NCI-H1436 (cell line): Measurements from ENCODE around the gene KRT72.
"Not testable (repeated sequence)": the region's sequence is repeated elsewhere in the genome, so short reads cannot be mapped to it uniquely, and the experiment has no call there.

ENCODE experiments used
- DNase-seq: peaks from one replicate; lab custom pipeline; 2025; lab: John Stamatoyannopoulos, UW

The KRT72 gene

DNA sequence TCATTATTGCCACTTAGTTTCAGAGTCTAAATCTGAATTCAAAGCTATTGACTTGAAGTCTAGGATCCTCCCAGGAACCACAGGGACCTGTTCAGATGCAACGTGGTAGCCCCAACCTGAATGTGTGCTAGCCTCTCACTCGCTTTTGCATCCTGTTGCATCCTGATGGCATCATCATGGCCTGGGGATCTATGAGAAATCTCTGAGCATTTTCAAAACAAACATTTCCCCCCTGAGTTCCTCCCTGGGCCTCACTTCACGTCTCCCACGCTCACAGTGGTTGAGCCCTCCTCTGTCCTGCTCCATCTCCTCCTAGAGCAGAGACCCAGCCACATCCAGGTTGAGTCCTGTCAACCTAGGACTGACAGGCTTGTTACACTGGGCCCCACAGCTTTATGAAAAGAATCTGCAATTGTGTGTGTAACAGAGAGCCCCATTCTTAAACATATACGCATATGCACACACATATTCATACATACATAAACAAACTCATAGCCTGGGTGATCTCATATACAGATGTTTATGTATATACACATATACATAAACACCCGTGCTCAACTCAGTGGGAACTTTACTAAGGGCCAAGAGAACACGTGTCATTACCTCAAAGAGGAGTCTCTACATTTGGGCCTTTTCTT lies 5.4 kb upstream of the KRT72 start:
- no peak for DNase-seq

DNA sequence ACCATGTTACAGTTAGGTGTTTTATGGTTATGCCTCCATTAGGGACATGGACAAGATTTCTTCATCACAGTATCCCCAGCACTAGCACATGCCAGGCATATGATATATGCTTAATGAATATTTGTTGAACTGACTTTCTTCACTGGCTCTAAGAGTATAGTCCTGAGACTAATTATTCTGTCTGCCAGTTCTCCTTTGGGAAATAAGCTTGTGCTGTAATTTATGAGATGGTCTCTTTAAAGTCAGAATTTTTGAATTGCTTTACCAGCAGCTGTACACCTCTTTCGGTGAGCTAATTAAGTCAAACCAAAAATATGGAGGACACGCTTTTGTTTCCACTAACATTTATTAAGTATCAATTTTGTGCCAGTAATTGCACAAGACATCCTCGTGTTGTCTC lies 4.8 kb upstream of the KRT72 start:
- DNase-seq, result no peak

DNA sequence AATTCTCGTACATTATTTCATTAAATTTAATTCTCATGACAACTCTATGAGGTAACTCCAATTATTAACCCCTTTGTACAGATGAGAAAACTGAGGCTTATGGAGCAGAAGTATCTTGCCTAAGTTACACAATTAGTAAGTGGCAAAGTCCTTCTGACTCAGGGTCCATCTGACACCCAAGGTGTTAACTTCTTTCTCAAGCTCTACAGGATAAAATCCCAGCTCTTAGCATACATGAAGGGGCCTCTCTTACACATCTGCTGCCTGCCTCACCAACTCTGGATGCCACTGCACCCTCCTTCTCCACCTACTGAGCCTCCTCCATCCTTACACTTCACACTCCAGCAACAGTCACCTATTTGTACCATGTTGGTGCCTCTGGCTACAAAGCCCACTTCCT lies 4.3 kb upstream of the KRT72 start:
- DNase-seq, result no peak

DNA sequence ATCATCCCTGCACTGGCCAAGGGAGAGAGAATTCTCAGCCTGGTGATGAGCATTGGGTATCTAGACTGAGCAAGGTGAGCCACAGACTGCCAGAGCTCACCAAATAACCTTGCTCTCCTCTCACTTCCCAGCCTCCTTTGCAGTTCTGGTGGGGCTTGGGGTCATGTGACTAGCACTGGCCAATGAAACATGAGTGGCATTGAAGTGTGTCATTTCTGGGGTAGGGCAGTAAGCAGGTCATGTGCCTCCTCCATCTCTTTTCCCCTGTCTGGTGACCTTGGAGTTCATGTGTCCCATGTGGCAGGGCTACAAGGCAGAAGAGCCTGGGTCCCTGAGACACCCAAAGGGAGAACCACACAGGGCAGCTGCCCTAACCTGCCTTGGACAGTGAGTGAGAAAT lies 3.6 kb upstream of the KRT72 start:
- DNase-seq, result no peak

DNA sequence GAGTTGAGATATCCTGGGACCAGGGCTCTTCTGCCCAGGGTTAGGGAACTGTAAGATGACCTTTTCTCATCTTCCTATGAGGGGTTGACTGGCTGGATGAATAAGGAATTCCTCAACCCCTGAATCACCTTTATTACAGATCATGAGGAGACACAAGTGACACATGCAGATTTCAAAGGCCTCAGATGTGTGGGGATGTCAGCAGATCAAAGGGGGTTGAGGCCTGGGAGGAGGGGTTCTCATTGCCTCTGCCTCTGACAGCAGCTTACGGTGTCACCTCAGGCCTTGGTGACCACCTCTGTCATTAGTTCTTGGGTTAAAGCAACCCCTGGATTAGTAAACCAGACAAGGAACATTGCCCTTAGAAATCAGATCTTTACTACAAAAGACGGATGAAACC lies 2.1 kb upstream of the KRT72 start:
- DNase-seq, result no peak

DNA sequence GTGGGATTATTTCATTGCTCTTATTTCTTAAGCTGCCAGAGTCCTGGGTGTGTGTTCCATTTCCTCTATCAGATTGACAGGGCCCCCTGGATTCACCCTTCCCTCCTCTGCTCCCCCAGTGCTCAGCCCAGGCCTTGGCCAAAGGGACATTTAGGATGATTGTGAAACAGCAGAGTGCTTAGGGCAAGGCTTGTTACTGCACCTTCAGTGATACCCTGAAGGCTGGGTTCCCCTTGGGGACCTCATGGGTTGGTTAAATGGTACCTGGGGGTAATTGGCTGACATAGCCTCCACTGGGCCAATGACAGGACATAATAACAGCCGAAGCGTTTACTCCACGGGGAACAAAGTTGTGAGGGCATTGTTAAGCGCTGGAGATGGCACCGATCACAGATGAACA lies 1.3 kb upstream of the KRT72 start:
- no peak for DNase-seq

DNA sequence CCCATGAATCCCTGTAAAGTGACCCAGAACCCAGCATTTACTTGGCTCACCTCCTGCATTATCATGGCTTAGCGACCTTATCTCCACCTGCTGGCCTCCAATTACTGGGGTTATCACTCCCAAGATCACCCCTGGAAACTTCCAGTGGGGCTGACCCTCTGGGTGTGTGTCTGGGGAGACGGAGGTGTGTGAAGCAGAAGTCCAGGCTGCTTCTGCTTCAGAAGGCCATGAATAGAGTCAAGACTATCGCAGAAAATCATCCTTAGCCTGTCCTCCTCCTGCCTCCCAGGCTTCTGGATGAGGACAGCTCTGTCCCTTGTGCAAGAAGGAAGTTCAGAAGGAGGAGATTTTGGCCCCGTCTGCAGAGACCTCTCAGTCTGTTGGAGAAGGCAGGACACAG lies 408 bp upstream of the KRT72 start:
- DNase-seq, result no peak

DNA sequence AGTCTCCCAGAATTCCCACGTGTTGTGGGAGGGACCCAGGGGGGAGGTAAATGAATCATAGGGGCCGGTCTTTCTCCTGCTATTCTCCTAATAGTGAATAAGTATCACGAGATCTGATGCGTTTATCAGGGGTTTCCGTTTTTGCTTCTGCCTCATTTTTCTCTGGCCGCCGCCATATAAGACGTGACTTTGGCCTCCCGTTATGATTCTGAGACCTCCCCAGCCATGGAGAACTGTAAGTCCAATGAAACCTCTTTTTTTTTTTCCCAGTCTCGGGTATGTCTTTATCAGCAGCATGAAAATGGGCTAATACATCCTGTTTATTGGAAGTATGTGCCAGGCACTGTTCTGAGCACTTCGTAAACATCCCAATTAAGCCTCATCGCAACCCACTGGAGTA lies 788 bp downstream of the KRT72 start:
- DNase-seq, result no peak

DNA sequence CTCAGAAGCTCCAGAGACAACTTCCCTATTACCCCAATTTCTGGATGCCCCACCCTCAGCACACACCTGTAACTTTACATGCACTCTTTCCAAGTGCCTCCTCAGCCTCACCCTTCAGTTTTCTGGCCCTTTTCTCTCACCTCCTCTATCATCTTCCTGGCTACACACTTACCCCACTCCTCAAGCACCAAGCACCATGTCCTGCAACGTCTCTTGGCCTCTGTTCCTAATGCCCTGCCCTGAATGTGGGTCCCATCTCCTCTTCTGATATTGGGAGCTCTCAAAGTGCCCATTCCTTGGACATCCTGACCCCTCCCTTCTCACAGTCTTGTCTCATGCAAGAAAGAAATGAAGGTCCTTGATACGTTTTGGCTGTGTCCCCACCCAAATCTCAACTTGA lies 1.2 kb downstream of the KRT72 start:
- DNase-seq, result no peak

DNA sequence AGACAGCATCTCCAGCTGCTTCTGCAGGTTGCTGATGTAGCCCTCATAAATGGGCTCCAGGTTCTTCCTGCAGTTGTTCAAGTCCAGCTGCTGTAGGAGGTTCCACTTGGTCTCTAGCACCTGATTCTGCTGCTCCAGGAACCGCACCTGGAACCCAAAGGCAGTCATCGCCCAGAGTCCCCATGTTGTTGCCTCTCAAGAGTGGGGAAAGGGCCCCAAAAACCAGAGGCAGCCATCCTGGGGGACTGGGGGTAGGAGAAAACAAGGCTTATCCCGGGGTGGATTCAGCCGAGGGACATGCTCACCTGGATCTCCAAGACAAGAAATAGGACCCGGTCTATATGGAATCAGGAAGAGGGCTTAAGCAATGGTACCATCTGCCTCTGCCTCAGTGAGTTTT lies 2.3 kb downstream of the KRT72 start:
- DNase-seq, result no peak

DNA sequence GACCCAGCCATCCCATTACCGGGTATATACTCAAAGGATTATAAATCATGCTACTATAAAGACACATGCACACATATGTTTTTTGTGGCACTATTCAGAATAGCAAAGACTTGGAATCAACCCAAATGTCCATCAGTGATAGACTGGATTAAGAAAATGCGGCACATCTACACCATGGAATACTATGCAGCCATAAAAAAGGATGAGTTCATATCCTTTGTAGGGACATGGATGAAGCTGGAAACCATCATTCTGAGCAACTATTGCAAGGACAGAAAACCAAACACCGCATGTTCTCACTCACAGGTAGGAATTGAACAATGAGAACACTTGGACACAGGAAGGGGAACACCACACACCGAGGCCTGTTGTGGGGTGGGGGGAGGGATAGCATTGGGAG lies 7.0 kb downstream of the KRT72 start:
- not testable (repeated sequence) for DNase-seq

DNA sequence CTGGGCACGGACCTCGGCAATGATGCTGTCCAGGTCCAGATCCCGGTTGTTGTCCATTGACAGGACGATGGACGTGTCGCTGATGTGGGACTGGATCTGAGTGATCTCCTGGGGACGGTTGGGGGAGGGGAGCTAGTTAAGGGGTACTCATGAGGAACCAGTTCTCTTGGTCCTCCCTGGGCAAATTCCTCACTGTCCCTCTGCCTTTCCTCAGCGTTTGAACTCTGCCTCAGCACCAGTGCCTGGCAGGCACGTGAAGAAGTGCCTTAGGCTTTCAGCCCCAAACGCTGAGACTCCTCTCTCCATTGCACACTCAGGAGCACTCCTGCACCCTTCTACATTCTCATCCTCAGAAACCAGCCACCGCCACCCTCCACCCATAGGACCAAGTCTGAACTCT lies 9.7 kb downstream of the KRT72 start:
- no peak for DNase-seq

DNA sequence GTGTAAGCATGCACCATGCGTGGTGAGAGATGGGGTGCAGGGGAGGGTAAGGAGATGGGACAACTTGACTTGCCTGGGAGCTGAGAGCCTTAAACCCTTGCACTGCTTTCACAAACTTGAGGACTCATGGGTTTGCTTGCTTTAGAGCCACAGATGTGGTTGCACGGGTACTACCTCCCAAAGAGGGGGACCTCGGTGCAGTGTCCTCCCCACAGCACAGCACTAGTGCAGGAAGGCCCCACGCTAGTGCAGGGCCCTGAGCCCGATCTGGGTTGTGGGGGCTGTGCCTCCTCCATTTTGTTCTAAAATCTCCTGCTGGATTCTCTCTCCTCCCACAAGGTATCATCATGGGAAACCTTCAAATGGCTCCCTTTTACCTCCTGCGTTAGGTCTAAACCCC lies 11.2 kb downstream of the KRT72 start:
- no peak for DNase-seq

DNA sequence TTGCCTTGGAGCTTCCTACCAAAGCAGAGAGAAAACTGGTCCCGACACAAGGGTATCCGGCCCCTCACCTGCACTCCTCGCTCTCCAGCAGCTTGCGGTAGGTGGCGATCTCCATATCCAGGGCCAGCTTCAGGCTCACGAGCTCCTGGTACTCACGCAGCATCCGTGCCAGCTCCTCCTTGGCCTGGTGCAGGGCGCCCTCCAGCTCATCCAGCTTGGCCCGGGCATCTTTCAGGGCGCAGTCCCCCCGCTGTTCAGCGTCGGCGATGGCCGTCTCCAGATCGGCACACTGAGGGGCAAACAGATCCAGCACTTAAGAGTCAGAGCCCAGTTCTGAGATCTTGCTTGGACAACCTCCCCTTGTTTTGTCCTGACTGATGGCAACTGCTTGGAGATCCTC lies 13.7 kb downstream of the KRT72 start:
- DNase-seq, result no peak

DNA sequence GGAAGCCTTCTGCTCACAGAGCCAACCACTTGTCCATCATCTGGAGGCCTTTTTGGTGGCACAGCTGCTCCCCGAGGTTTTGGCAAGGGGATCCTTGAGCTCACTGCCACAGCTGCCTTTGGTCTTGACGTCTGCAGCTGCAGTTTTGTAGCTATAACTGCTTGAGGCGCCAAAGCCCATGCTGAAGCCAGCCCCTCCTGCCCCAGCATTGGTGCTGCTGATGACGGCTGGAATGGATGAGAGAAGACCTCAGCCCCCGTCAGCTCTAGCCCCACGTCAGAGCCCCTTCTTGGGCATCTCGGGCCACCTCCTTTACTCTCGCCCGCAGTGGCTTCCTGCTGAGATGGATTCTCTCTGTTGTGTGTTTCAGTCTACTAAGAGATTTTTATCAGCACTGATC lies 15.3 kb downstream of the KRT72 start:
- no peak for DNase-seq

DNA sequence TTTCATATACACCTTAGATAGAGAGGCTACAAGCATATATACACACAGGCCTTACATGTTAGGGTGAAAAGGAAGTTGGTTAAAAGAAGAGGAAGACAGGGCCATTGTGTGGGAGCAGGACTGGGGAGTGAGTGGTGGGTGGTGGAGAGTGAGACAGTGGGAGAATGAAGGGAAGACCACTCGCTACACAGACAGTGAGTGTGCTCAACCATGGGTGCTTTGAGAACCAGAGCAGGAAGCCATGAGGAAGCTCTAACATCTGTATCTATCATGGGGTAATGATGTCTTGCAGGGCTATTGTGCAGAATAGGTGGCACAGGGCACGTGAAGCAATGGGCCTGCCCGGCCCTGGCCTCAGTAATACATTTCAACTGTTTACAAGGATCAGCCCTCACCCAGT lies 16.2 kb downstream of the KRT72 start:
- DNase-seq, result no peak

DNA sequence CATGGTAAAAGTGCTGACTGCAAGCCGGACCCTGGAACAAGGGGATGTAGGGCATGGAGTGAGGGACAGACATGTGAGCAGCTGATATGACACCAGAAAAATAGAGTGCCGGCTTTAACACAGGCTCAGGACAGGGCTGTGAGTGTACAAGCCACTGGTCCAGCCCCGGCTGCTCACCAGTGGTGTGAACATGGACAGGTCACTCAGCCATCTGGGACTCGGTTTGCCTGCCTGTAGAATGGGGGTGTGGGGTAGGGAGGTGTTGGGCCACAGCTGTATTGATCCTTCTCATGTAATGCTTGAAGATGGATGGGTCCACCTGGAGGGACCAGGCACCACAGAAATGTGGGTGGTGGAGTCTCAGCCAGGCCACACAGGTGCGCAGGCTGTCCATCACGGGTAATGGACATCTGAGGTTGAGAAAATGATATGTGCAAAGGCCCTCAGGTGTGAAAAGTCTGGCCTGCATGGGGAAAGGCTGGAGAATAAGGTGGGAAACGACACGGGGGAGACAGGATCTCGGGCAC lies 17.0 kb downstream of the KRT72 start:
- no peak for DNase-seq

DNA sequence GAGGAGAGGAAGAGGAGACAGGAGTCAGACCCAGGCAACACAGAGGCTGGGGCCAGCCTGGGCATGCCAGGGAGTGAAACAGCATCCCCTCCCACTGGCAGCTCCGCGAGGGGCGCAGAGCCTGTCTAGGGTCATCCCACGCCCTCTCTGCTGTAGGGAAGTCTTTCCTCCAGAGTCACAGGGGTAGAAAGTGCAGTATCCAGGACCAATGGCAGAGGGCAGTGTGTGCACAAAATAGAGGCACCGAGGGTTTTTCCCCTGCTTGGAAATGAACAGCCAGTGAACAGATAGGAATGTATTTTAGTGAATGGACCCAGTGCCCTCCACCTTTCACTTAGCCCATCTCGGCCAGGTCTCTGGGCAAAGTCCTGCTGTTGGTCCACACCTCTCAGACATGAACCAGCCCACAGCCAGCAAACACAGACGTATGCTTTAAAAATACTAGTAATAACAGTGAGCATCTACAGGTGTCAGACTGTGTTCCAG lies 18.2 kb downstream of the KRT72 start:
- peak; percentile 68 for DNase-seq

DNA sequence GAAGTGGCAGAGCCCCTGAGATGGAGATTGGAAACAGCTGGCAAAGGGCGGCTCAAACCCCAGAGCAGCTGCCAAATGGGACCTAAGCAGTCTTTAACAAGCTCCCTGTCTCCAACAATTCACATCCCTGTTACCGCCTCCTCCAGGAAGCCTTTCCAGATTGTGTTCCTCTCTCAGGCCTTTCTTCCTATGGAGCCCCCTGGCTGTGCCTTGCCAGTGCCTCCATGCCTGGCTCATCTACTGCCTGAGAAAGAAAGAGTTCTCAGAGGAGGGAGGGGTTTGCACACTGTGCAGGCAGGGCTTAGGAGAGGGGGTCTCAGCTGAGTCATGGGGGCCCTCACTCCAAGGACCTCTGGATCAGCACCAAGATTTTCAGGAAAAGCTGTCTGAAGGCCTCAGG lies 18.8 kb downstream of the KRT72 start:
- DNase-seq, result no peak

DNA sequence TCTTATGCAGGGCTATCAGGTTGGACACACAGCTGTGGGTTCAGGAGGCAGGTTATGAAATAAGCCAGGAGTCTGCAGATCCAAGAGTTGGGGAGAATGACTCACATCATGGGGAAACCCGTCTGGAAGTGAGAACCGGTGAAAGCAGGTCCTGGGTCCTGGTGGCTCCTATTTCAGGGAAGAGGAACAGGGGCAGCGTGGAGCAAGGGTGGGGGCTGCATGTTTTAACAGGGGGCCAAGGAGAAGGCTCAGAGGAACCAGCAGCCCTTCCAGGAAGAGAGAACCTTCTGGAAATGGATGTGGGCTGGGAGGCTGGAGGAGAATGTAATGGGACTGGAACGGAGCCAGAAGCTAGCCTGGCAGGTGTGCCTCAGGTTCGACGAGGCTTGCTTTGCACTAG lies 19.8 kb downstream of the KRT72 start:
- DNase-seq, result peak; percentile 31

DNA sequence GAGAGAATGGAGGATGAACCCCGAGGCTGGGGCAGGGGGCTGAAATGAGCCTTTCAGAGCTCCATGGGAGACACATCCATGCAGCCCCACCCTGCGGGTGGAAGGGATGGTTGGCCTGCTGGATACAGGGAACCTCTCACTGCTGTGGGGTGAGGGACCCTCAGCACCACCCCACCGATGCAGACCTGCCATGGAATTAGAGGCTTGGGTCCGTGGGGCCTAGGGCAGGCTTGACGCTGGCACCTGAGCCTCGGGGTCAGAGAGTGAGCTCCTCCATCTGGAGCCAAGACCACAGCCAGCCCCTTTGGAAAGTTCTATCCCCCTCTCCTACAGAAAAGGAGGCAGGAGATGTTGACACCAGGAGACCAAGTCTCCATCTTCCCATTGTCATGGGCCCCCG lies 20.2 kb downstream of the KRT72 start:
- no peak for DNase-seq

DNA sequence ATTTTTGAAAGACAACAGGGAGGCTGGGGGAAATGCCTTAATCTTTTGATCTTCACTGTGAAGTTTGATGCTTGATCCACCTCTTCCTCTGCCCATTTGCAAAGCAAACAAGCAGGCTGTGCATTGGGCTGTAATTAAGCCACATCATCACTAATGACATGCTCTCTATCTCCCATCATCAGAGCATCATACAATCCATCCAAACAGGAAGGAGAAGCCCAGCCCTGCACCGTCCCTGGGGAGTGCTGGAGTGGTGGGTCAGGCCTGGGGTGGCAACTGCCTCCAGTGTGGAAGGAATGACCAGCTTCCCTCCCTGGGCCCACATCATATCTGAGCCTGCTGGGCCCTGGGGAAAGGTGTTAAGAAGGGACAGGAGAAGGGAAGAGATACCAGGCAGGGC lies 20.8 kb downstream of the KRT72 start:
- DNase-seq, result peak; percentile 38

DNA sequence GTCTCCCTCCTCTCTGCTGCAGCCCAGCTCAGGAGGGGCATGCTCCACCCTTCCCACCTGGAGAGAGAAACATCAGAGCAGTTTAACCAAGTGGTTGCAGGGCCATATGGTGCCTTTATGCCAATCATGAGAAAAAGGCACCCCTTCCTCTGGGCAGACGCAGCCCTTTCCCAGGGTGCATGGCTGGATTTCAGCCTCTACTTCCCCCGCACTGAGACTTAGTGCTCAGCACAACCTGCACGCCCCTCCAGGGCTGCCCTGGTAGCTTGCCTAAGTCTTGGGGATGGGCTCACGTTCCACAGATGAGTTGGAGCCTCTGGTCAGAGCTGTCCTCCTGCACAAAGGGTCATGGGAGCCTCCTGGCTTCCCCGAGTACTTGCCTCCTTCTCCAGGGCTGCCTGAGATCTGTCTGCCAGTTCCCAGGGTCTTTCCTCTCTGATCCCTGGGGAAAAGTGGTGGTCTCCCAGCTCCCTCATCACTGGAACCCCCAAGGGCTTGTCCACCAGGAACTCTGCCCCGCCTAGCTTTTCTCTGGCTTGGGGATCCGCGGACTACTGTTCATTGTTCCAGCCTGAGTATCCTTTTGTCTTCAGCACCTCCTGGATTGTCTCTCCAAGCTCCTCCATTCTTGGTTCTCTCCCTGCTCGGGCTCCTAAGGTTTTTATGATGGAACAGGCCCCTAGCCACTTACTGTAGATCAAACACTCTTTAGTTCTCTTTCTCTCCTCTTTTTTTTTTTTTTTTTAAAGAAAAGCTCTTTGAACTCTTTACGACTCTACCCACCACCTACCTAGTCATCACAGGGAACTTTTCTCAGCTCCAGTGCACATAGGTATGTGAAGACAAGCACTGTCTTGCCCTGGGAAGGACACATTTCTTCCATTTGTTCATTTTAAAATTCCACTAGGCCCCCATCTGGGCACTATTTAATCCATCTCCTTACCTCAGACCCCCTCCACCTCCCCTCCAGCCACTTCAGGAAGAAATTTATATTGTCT lies 21.5 kb downstream of the KRT72 start:
- no peak for DNase-seq
